NB4 (cell line): ENCODE measurements around the gene OLFML2A.

Experiments
- DNase-seq: peaks from one replicate; pipeline ENCODE4 v3.0.0; 2010; ENCODE audit warnings: low read depth
- H3K4me3 ChIP-seq: one replicate; pipeline ENCODE4 v1.5.1; 2011; ENCODE audit warnings: mild to moderate bottlenecking, low read depth, low read length, moderate library complexity
- CTCF ChIP-seq: IDR thresholded peaks from one replicate; pipeline ENCODE4 v1.5.1; 2012; ENCODE audit warnings: low read depth, low read length
- MAX ChIP-seq: IDR thresholded peaks from 2 replicates; pipeline ENCODE4 v1.6.1; 2011; ENCODE audit warnings: low read depth, low read length
- MYC ChIP-seq: IDR thresholded peaks from 2 replicates; pipeline ENCODE4 v1.6.1; 2011; ENCODE audit warnings: low read depth, low read length
- POLR2A ChIP-seq: IDR thresholded peaks from 2 replicates; pipeline ENCODE4 v1.6.1; 2011; ENCODE audit warnings: mild to moderate bottlenecking; ENCODE audit not compliant: insufficient read length; ENCODE audit errors: extremely low read depth

The OLFML2A gene

GRCh38 chr9:124788542-124789217 lies 11.7 kb downstream of the OLFML2A start:
- H3K4me3 ChIP-seq = no peak overlapping the region
- TF ChIP-seq CTCF (no peak), MYC (no peak), POLR2A (no peak), MAX (no peak)
- no peak for DNase-seq

- no peak for DNase-seq
- TF ChIP-seq MAX (no peak), CTCF (no peak), MYC (no peak), POLR2A (no peak)
- H3K4me3 ChIP-seq = no peak overlapping the region
Observed at GRCh38 chr9:124789531-124789930, 12.6 kb downstream of the OLFML2A start.

DNA sequence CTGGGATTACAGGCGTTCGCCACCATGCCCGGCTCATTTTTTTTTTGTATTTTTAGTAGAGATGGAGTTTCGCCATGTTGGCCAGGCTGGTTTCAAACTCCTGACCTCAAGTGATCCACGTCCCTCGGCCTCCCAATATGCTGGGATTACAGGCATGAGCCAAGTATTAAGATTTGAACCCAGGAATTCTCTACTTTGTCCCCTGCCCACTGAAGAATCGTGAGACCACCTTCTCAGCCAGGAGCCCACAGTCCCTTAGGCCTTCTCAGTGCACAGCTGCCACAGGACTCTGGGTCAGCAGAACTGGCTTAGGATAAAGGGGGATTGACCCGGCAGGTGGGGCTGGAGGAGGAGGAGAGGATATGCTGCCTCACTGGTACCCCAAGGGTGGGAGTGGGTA lies 13.4 kb downstream of the OLFML2A start:
- H3K4me3 ChIP-seq = no peak overlapping the region
- TF ChIP-seq MAX (no peak), MYC (no peak), CTCF (no peak), POLR2A (no peak)
- no peak for DNase-seq

- DNase-seq = no peak
- H3K4me3 ChIP-seq = no peak overlapping the region
- TF ChIP-seq CTCF (no peak), POLR2A (no peak), MYC (no peak), MAX (no peak)
Observed at GRCh38 chr9:124790801-124791505, 14.0 kb downstream of the OLFML2A start.

- H3K4me3 ChIP-seq = no peak overlapping the region
- no peak for TF ChIP-seq MYC
- TF ChIP-seq CTCF = no peak
- TF ChIP-seq POLR2A = no peak
- no peak for DNase-seq
Observed at GRCh38 chr9:124792257-124793014, 15.5 kb downstream of the OLFML2A start.
